Central memory CD8-positive, alpha-beta T cell (primary cell): ENCODE measurements around the gene OPRL1.
"Not testable (repeated sequence)": the region's sequence is repeated elsewhere in the genome, so short reads cannot be mapped to it uniquely, and the experiment has no call there.

Source experiments
- ATAC-seq: fragments of 150-1000 bp; cut with Tn5 transposase; replicated peaks from 2 replicates; pipeline ENCODE4 v1.10.0; 2022; ENCODE audit warnings: mild to moderate bottlenecking, moderate FRiP score, moderate number of reproducible peaks; ENCODE audit not compliant: poor library complexity, severe bottlenecking; ENCODE audit errors: extremely low read depth
- DNase-seq, 2 donors: peaks; one replicate each; pipeline ENCODE4 v3.0.0; 2021; ENCODE audit warnings: low spot score in 2 of 2
- H3K27ac Mint-ChIP-seq: one replicate; pipeline ENCODE4 v1.8.0; 2022; ENCODE audit warnings: low read depth, mild to moderate bottlenecking, moderate library complexity, mixed read lengths
- H3K27me3 Mint-ChIP-seq: one replicate; pipeline ENCODE4 v1.8.0; 2022; ENCODE audit warnings: mixed read lengths
- H3K36me3 Mint-ChIP-seq: one replicate; pipeline ENCODE4 v1.8.0; 2022; ENCODE audit warnings: mild to moderate bottlenecking, moderate library complexity, mixed read lengths; ENCODE audit not compliant: insufficient read depth
- H3K4me1 Mint-ChIP-seq: one replicate; pipeline ENCODE4 v1.8.0; 2022; ENCODE audit warnings: mixed read lengths
- H3K4me3 Mint-ChIP-seq: one replicate; pipeline ENCODE4 v1.8.0; 2022; ENCODE audit warnings: mild to moderate bottlenecking, moderate library complexity, mixed read lengths
- H3K9me3 Mint-ChIP-seq: one replicate; pipeline ENCODE4 v1.8.0; 2022; ENCODE audit warnings: mixed read lengths

OPRL1 gene

GRCh38 chr20:64129146-64129782 is 49.4 kb downstream of the OPRL1 start:
- no peak for DNase-seq
- Mint-ChIP-seq H3K9me3 (no peaks in the 10 kb centered on the region), H3K4me1 (no peaks in the 10 kb centered on the region), H3K36me3 (no peaks in the 10 kb centered on the region), H3K4me3 (no peak overlapping the region), H3K27ac (no peak overlapping the region), H3K27me3 (peaks cover 35% of the 10 kb centered on the region)
- no peak for ATAC-seq

GRCh38 chr20:64130271-64130670 is 50.4 kb downstream of the OPRL1 start:
- Mint-ChIP-seq H3K4me1 (no peaks in the 10 kb centered on the region), H3K27me3 (peaks cover 40% of the 10 kb centered on the region), H3K4me3 (no peak overlapping the region), H3K27ac (no peak overlapping the region), H3K36me3 (no peaks in the 10 kb centered on the region), H3K9me3 (no peaks in the 10 kb centered on the region)
- no peak for ATAC-seq
- DNase-seq, result no peak

- no peak overlapping the region for H3K27ac Mint-ChIP-seq
- H3K27me3 Mint-ChIP-seq, result peaks cover 46% of the 10 kb centered on the region
- no peak overlapping the region for H3K4me3 Mint-ChIP-seq
- DNase-seq (no peak), ATAC-seq (no peak)
- H3K9me3 Mint-ChIP-seq, result no peaks in the 10 kb centered on the region
- H3K4me1 Mint-ChIP-seq, result no peaks in the 10 kb centered on the region
- H3K36me3 Mint-ChIP-seq, result no peaks in the 10 kb centered on the region
These were observed 51.0 kb downstream of the OPRL1 start for GRCh38 chr20:64130876-64131275.

- DNase-seq (no peak), ATAC-seq (no peak)
- Mint-ChIP-seq H3K9me3 (no peaks in the 10 kb centered on the region), H3K4me1 (no peaks in the 10 kb centered on the region), H3K36me3 (no peaks in the 10 kb centered on the region), H3K27ac (no peak overlapping the region), H3K4me3 (no peak overlapping the region), H3K27me3 (peaks cover 52% of the 10 kb centered on the region)
These were observed 51.5 kb downstream of the OPRL1 start for GRCh38 chr20:64131406-64131805.

GRCh38 chr20:64133951-64134407 is 54.1 kb downstream of the OPRL1 start:
- H3K4me1 Mint-ChIP-seq, result no peaks in the 10 kb centered on the region
- H3K9me3 Mint-ChIP-seq, result no peaks in the 10 kb centered on the region
- DNase-seq (no peak), ATAC-seq (no peak)
- H3K27ac Mint-ChIP-seq, result no peak overlapping the region
- H3K4me3 Mint-ChIP-seq, result no peak overlapping the region
- H3K36me3 Mint-ChIP-seq, result no peaks in the 10 kb centered on the region
- H3K27me3 Mint-ChIP-seq, result peaks cover 54% of the 10 kb centered on the region

- H3K27me3 Mint-ChIP-seq, result peaks cover 47% of the 10 kb centered on the region
- H3K36me3 Mint-ChIP-seq, H3K9me3 Mint-ChIP-seq, H3K4me3 Mint-ChIP-seq, ATAC-seq, H3K4me1 Mint-ChIP-seq, DNase-seq, H3K27ac Mint-ChIP-seq: not testable (repeated sequence)
These were observed 54.9 kb downstream of the OPRL1 start for GRCh38 chr20:64134744-64135143.

GRCh38 chr20:64136004-64136710 is 56.3 kb downstream of the OPRL1 start:
- peaks cover 44% of the 10 kb centered on the region for H3K27me3 Mint-ChIP-seq
- no peak overlapping the region for H3K4me3 Mint-ChIP-seq
- H3K4me1 Mint-ChIP-seq, result no peaks in the 10 kb centered on the region
- DNase-seq (no peak), ATAC-seq (no peak)
- H3K27ac Mint-ChIP-seq, result no peak overlapping the region
- no peaks in the 10 kb centered on the region for H3K36me3 Mint-ChIP-seq
- H3K9me3 Mint-ChIP-seq, result no peaks in the 10 kb centered on the region

GRCh38 chr20:64137598-64138031 is 57.7 kb downstream of the OPRL1 start:
- Mint-ChIP-seq H3K4me3 (no peak overlapping the region), H3K36me3 (no peaks in the 10 kb centered on the region), H3K4me1 (no peaks in the 10 kb centered on the region), H3K27me3 (peaks cover 43% of the 10 kb centered on the region), H3K9me3 (no peaks in the 10 kb centered on the region), H3K27ac (no peak overlapping the region)
- DNase-seq (no peak), ATAC-seq (no peak)

- H3K27ac Mint-ChIP-seq, result no peak overlapping the region
- peaks cover 43% of the 10 kb centered on the region for H3K27me3 Mint-ChIP-seq
- no peak overlapping the region for H3K4me3 Mint-ChIP-seq
- H3K36me3 Mint-ChIP-seq, result no peaks in the 10 kb centered on the region
- H3K4me1 Mint-ChIP-seq, result no peaks in the 10 kb centered on the region
- no peak for ATAC-seq
- DNase-seq, result no peak
- H3K9me3 Mint-ChIP-seq, result no peaks in the 10 kb centered on the region
These were observed 58.5 kb downstream of the OPRL1 start for GRCh38 chr20:64138276-64138815.

GRCh38 chr20:64139199-64140060 is 59.5 kb downstream of the OPRL1 start:
- H3K4me1 Mint-ChIP-seq, result no peaks in the 10 kb centered on the region
- no peak for DNase-seq
- no peaks in the 10 kb centered on the region for H3K36me3 Mint-ChIP-seq
- H3K27ac Mint-ChIP-seq, result no peak overlapping the region
- peaks cover 43% of the 10 kb centered on the region for H3K27me3 Mint-ChIP-seq
- H3K4me3 Mint-ChIP-seq, result no peak overlapping the region
- no peak for ATAC-seq
- H3K9me3 Mint-ChIP-seq, result peaks cover 4% of the 10 kb centered on the region

- H3K27ac Mint-ChIP-seq, result no peak overlapping the region
- DNase-seq (no peak), ATAC-seq (no peak)
- peaks cover 44% of the 10 kb centered on the region for H3K27me3 Mint-ChIP-seq
- no peaks in the 10 kb centered on the region for H3K36me3 Mint-ChIP-seq
- H3K4me1 Mint-ChIP-seq, result no peaks in the 10 kb centered on the region
- no peak overlapping the region for H3K4me3 Mint-ChIP-seq
- H3K9me3 Mint-ChIP-seq, result peaks cover 12% of the 10 kb centered on the region
These were observed 60.4 kb downstream of the OPRL1 start for GRCh38 chr20:64140061-64140931.

GRCh38 chr20:64140956-64141355 is 61.1 kb downstream of the OPRL1 start:
- no peak for DNase-seq
- no peak overlapping the region for H3K27ac Mint-ChIP-seq
- H3K9me3 Mint-ChIP-seq, result peaks cover 12% of the 10 kb centered on the region

More at GRCh38 chr20:64140956-64141355, 61.1 kb downstream of the OPRL1 start:
- H3K4me1 Mint-ChIP-seq, result no peaks in the 10 kb centered on the region
- peaks cover 38% of the 10 kb centered on the region for H3K27me3 Mint-ChIP-seq
- ATAC-seq, result no peak
- no peak overlapping the region for H3K4me3 Mint-ChIP-seq
- H3K36me3 Mint-ChIP-seq, result no peaks in the 10 kb centered on the region
